Measurements from ENCODE around the gene LSAMP. TPM values are rescaled to one million over a fixed set of nuclear protein-coding genes. Genes with fewer than 3 reads are reported as not detected.

The LSAMP gene
- total RNA-seq, 2 experiments from 2014 or later: not detected

GRCh38 chr3:116339441-116340028 is 105.8 kb downstream of the LSAMP start:
- CTCF ChIA-PET: no interaction called here
- Mint-ChIP-seq H3K27ac (no peak overlapping the region), H3K36me3 (ENCODE audit: low read depth) (no peaks in the 10 kb centered on the region), H3K4me1 (ENCODE audit: low read depth) (no peaks in the 10 kb centered on the region), H3K9me3 (peaks cover 5% of the 10 kb centered on the region), H3K4me3 (no peak overlapping the region), H3K27me3 (ENCODE audit: low read depth) (no peaks in the 10 kb centered on the region)
- DNase-seq: no peak
- intact Hi-C loops (cut with micrococcal nuclease): no loop called here

- Mint-ChIP-seq H3K9me3 (peaks cover 3% of the 10 kb centered on the region), H3K27ac (no peak overlapping the region), H3K4me3 (no peak overlapping the region), H3K27me3 (ENCODE audit: low read depth) (no peaks in the 10 kb centered on the region), H3K4me1 (ENCODE audit: low read depth) (no peaks in the 10 kb centered on the region), H3K36me3 (ENCODE audit: low read depth) (no peaks in the 10 kb centered on the region)
- CTCF ChIA-PET: no interaction called here
- no peak for DNase-seq
- intact Hi-C loops (cut with micrococcal nuclease): no loop called here
Observed at GRCh38 chr3:116338713-116339112, 106.6 kb downstream of the LSAMP start.

GRCh38 chr3:116337229-116337628 is 108.1 kb downstream of the LSAMP start:
- no peak overlapping the region for H3K4me3 Mint-ChIP-seq
- H3K9me3 Mint-ChIP-seq: peaks cover 3% of the 10 kb centered on the region
- no peaks in the 10 kb centered on the region for H3K36me3 Mint-ChIP-seq (ENCODE audit: low read depth)
- DNase-seq: no peak
- CTCF ChIA-PET: no interaction called here
- H3K27ac Mint-ChIP-seq: no peak overlapping the region
- intact Hi-C loops (cut with micrococcal nuclease): no loop called here
- no peaks in the 10 kb centered on the region for H3K4me1 Mint-ChIP-seq (ENCODE audit: low read depth)
- H3K27me3 Mint-ChIP-seq (ENCODE audit: low read depth): no peaks in the 10 kb centered on the region

- intact Hi-C loops (cut with micrococcal nuclease): no loop called here
- Mint-ChIP-seq H3K4me3 (no peak overlapping the region), H3K4me1 (ENCODE audit: low read depth) (no peaks in the 10 kb centered on the region), H3K36me3 (ENCODE audit: low read depth) (no peaks in the 10 kb centered on the region), H3K9me3 (peaks cover 2% of the 10 kb centered on the region), H3K27ac (no peak overlapping the region), H3K27me3 (ENCODE audit: low read depth) (no peaks in the 10 kb centered on the region)
- DNase-seq: no peak
- CTCF ChIA-PET: interaction anchor here (0.7 kb wide), 1 partner anchor 317 kb away, joined by 3 read pairs; no protein-coding TSS in a partner anchor
Observed at GRCh38 chr3:116331380-116331779, 113.9 kb downstream of the LSAMP start.

GRCh38 chr3:116322750-116323375 is 122.4 kb downstream of the LSAMP start:
- no peaks in the 10 kb centered on the region for H3K4me1 Mint-ChIP-seq (ENCODE audit: low read depth)
- intact Hi-C loops (cut with micrococcal nuclease): no loop called here
- H3K9me3 Mint-ChIP-seq: peaks cover 2% of the 10 kb centered on the region
- DNase-seq: no peak
- CTCF ChIA-PET: no interaction called here
- H3K4me3 Mint-ChIP-seq: no peak overlapping the region
- no peaks in the 10 kb centered on the region for H3K27me3 Mint-ChIP-seq (ENCODE audit: low read depth)
- no peak overlapping the region for H3K27ac Mint-ChIP-seq
- no peaks in the 10 kb centered on the region for H3K36me3 Mint-ChIP-seq (ENCODE audit: low read depth)

DNA sequence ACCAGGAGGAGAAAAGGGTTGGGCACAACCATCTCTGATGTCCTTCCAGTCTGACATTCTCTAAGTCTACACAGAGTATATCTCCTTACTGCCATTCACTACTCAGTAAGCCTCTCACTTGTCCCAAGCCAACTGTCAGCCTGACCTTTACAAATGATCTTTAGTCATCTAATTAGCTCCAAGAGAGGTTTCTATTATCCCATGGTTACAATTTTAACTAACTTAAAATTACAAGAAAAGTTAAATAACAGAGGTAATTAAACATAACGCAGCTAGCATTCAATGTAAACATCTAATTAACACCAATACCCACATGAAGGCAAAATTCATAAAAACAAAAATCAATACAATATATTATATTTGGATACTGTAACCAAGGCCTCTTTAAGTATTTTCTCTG is 126.9 kb downstream of the LSAMP start:
- no peak overlapping the region for H3K27ac Mint-ChIP-seq
- no peaks in the 10 kb centered on the region for H3K4me1 Mint-ChIP-seq (ENCODE audit: low read depth)
- H3K27me3 Mint-ChIP-seq (ENCODE audit: low read depth): no peaks in the 10 kb centered on the region
- H3K9me3 Mint-ChIP-seq: no peaks in the 10 kb centered on the region
- H3K36me3 Mint-ChIP-seq (ENCODE audit: low read depth): no peaks in the 10 kb centered on the region
- H3K4me3 Mint-ChIP-seq: no peak overlapping the region
- CTCF ChIA-PET: no interaction called here
- intact Hi-C loops (cut with micrococcal nuclease): no loop called here
- DNase-seq: no peak

DNA sequence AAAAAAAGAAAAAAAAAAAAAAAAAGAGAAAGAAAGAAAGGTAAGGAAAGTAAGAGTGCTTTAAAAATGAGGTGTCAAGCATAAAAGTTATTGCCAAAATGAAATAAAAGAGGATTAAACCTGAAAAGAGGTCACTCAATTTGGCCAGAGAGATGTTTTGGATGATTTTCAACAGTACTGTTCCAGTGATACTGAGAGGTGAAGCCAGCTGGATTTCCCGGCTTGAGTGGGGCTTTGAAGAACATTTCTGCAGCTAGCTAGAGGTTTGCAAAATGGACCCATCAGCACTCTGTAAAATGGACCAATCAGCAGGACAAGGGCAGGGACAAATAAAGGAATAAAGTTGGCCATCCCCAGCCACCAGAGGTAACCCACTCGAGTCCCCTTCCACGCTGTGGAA is 128.5 kb downstream of the LSAMP start:
- CTCF ChIA-PET: interaction anchor here (0.7 kb wide), 1 partner anchor 450 kb away, joined by 5 read pairs; no protein-coding TSS in a partner anchor
- DNase-seq: no peak
- Mint-ChIP-seq H3K4me1 (ENCODE audit: low read depth) (no peaks in the 10 kb centered on the region), H3K27ac (no peak overlapping the region), H3K4me3 (no peak overlapping the region), H3K9me3 (no peaks in the 10 kb centered on the region), H3K36me3 (ENCODE audit: low read depth) (no peaks in the 10 kb centered on the region), H3K27me3 (ENCODE audit: low read depth) (no peaks in the 10 kb centered on the region)
- intact Hi-C loops (cut with micrococcal nuclease): no loop called here

GRCh38 chr3:116314476-116314875 is 130.8 kb downstream of the LSAMP start:
- Mint-ChIP-seq H3K4me1 (ENCODE audit: low read depth) (no peaks in the 10 kb centered on the region), H3K4me3 (no peak overlapping the region), H3K27ac (no peak overlapping the region), H3K27me3 (ENCODE audit: low read depth) (no peaks in the 10 kb centered on the region), H3K36me3 (ENCODE audit: low read depth) (no peaks in the 10 kb centered on the region), H3K9me3 (no peaks in the 10 kb centered on the region)
- intact Hi-C loops (cut with micrococcal nuclease): no loop called here
- no peak for DNase-seq
- CTCF ChIA-PET: no interaction called here

DNA sequence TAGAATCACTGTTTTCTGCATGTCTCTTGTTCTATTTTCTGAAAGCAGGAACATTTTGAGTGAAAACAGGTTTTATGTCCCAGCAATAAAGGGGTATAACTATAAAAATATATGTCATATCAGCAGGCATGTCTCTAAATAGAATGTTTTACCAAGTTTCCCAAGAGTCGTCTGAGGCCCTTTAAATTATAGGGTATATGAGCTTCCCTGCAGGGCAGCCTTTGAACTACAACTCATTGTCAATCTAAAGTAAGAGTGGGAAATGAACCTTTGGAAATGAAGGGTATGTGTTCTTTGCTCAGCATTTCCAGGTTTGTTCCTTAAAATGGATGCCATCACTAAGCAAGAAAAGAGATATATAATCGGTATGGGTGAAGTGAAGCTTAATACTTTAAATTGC is 138.6 kb downstream of the LSAMP start:
- Mint-ChIP-seq H3K36me3 (ENCODE audit: low read depth) (no peaks in the 10 kb centered on the region), H3K27me3 (ENCODE audit: low read depth) (no peaks in the 10 kb centered on the region), H3K27ac (no peak overlapping the region), H3K9me3 (no peaks in the 10 kb centered on the region), H3K4me1 (ENCODE audit: low read depth) (no peaks in the 10 kb centered on the region), H3K4me3 (no peak overlapping the region)
- CTCF ChIA-PET: no interaction called here
- DNase-seq: no peak
- intact Hi-C loops (cut with micrococcal nuclease): no loop called here

DNA sequence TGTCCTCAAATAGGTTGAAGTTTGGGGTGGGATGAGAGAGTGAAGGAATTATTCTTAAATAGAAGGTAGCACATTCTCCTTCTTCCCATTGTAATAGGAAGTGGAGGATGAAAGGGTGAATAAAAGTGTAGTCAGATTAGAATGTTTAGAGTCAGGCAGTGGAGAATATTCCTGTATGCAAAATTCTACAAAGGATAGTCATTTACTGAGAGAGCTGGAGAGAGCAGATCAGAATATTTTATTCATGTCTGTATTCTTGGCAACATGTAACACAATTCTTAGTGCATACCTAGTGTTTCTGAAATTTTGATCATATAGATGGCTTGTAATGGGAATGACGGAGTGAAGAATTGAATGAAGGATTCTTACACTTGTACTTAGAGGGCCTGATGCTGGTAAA is 139.1 kb downstream of the LSAMP start:
- Mint-ChIP-seq H3K9me3 (no peaks in the 10 kb centered on the region), H3K4me1 (ENCODE audit: low read depth) (no peaks in the 10 kb centered on the region), H3K4me3 (no peak overlapping the region), H3K36me3 (ENCODE audit: low read depth) (no peaks in the 10 kb centered on the region), H3K27ac (no peak overlapping the region), H3K27me3 (ENCODE audit: low read depth) (no peaks in the 10 kb centered on the region)
- no peak for DNase-seq
- CTCF ChIA-PET: no interaction called here
- intact Hi-C loops (cut with micrococcal nuclease): no loop called here

DNA sequence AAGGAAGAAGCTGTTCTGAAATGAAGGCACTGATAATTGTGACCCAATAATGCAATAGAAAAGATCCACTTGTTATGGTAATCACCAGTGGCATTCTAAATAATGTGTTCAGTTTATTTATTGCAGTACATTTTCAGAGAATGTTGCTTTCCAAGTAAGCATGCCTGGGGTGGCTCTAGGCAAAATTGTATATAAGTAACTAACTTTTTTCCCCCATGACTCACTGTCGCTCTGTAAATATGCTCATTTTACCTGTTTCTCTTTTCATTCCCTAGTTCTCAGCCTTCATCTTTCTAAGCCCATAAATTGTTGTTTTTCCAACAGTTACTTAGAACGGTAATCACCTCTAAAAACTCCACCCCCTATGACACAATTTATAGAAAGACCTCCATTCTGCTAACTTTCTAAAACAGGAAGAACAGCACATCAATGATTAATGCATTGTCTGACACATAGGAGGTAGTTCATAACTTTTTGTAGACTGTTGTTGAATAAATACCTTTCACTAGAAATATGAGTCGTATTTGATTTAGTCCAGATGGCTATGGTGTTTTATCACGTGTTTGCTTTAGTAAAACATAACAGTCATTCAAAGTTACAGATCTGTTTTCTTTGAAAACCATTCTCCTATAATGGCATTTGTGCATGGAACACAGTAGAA is 143.1 kb downstream of the LSAMP start:
- Mint-ChIP-seq H3K4me1 (ENCODE audit: low read depth) (no peaks in the 10 kb centered on the region), H3K4me3 (no peak overlapping the region), H3K9me3 (no peaks in the 10 kb centered on the region), H3K27ac (no peak overlapping the region), H3K27me3 (ENCODE audit: low read depth) (no peaks in the 10 kb centered on the region), H3K36me3 (ENCODE audit: low read depth) (no peaks in the 10 kb centered on the region)
- no peak for DNase-seq
- intact Hi-C loops (cut with micrococcal nuclease): no loop called here
- CTCF ChIA-PET: no interaction called here

DNA sequence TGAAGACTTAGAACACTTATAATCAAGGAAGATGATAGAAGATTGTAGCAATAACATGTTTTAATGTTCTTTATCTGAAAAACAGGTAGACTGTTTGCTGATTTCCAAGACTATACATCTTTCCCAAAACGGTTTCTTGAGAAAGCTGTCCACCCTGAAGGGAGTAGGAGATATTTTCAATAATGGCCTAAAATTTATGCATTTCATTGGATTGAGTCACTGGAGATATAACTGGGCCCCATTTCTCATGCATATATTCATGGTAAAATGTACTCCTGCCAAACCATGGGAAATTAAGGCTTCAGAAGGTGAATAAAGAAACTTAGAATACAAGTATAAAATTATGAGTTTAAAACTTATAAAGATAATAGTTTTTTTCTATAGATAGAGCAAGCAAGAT is 143.9 kb downstream of the LSAMP start:
- Mint-ChIP-seq H3K9me3 (no peaks in the 10 kb centered on the region), H3K27me3 (ENCODE audit: low read depth) (no peaks in the 10 kb centered on the region), H3K36me3 (ENCODE audit: low read depth) (no peaks in the 10 kb centered on the region), H3K27ac (no peak overlapping the region), H3K4me1 (ENCODE audit: low read depth) (no peaks in the 10 kb centered on the region), H3K4me3 (no peak overlapping the region)
- intact Hi-C loops (cut with micrococcal nuclease): no loop called here
- CTCF ChIA-PET: no interaction called here
- no peak for DNase-seq

DNA sequence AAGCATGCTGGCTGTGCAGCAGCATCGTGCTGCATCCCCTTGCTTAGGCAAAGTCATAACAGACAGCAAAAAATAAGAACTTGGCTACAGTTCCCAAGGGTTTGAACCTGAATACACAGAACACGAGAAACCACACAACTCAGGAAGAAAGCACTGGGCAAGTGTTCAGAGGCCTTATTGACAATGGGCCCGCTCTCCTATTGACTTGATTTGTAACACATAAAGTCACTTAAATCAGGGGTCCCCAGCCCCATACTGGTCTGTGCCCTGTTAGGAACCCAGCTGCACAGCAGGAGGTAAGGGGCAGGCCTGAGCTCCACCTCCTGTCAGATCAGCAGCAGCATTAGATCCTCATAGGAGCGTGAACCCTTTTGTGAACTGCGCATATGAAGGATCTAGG is 145.1 kb downstream of the LSAMP start:
- no peak for DNase-seq
- Mint-ChIP-seq H3K27ac (no peak overlapping the region), H3K4me3 (no peak overlapping the region), H3K4me1 (ENCODE audit: low read depth) (no peaks in the 10 kb centered on the region), H3K27me3 (ENCODE audit: low read depth) (no peaks in the 10 kb centered on the region), H3K9me3 (no peaks in the 10 kb centered on the region), H3K36me3 (ENCODE audit: low read depth) (no peaks in the 10 kb centered on the region)
- CTCF ChIA-PET: no interaction called here
- intact Hi-C loops (cut with micrococcal nuclease): no loop called here

All from activated naive CD4-positive, alpha-beta T cell treated with anti-CD3 and anti-CD28 coated beads for 36 hours (primary cell).